H1 (cell line): Measurements from ENCODE around the gene PLD5. TPM values are rescaled to one million over a fixed set of nuclear protein-coding genes. Genes with fewer than 3 reads are reported as not detected.

Source experiments
- CTCF ChIA-PET: fragments of 300-600 bp; sonication (Branson Sonifier 250); formaldehyde crosslinking; loops from one replicate; lab custom pipeline; 2021; ENCODE audit not compliant: partially characterized antibody; lab: Charles Lee
- POLR2A ChIA-PET: fragments of 300-600 bp; sonication (Branson Sonifier 250); formaldehyde crosslinking; loops from one replicate; lab custom pipeline; 2021; ENCODE audit warnings: inconsistent platforms; ENCODE audit not compliant: partially characterized antibody; lab: Charles Lee
- DNase-seq, 2 experiments: peaks; one replicate each; pipeline versions ENCODE4 v3.0.0 to v3.0.0-alpha.2; 2010 to 2022; ENCODE audit warnings: low spot score in 2 of 2, low read depth in 1 of 2, mixed read lengths in 1 of 2
- FAIRE-seq: peaks from 2 replicates; lab custom pipeline; 2011; peaks lifted over from hg19 to GRCh38; lab: Jason Lieb, UNC
- H2AFZ ChIP-seq: 2 replicates; pipeline ENCODE4 v1.8.1; 2012; ENCODE audit warnings: low read length, inconsistent platforms
- H2AK5ac ChIP-seq: 2 replicates; pipeline ENCODE4 v1.6.1; 2013; ENCODE audit warnings: low read depth, low read length
- H2BK120ac ChIP-seq: replicated peaks from 2 replicates; pipeline ENCODE3; 2013; ENCODE audit warnings: low read depth, low read length, inconsistent platforms
- H2BK12ac ChIP-seq: 2 replicates; pipeline ENCODE4 v1.6.1; 2013; ENCODE audit warnings: low read depth, low read length
- H2BK15ac ChIP-seq: 2 replicates; pipeline ENCODE4 v1.6.1; 2013; ENCODE audit warnings: low read length
- H2BK20ac ChIP-seq: 2 replicates; pipeline ENCODE4 v1.6.1; 2013; ENCODE audit warnings: low read length
- H2BK5ac ChIP-seq: 2 replicates; pipeline ENCODE4 v1.6.1; 2013; ENCODE audit warnings: low read depth, low read length
- H3K14ac ChIP-seq: 2 replicates; pipeline ENCODE4 v1.6.1; 2013; ENCODE audit warnings: inconsistent platforms; ENCODE audit not compliant: insufficient read length
- H3K18ac ChIP-seq: 2 replicates; pipeline ENCODE4 v1.6.1; 2013; ENCODE audit warnings: low read length; ENCODE audit errors: extremely low read depth
- H3K23ac ChIP-seq: 2 replicates; pipeline ENCODE4 v1.6.1; 2013; ENCODE audit warnings: inconsistent platforms; ENCODE audit not compliant: insufficient read length
- H3K23me2 ChIP-seq: 2 replicates; pipeline ENCODE4 v1.6.1; 2013; ENCODE audit warnings: low read depth, low read length
- H3K27ac ChIP-seq: 2 replicates; pipeline ENCODE4 v1.6.1; 2011; ENCODE audit warnings: low read depth, low read length, inconsistent platforms
- H3K27me3 ChIP-seq, 4 experiments: replicated peaks in 1 of 4; 1 replicate in 1 of 4; 2 replicates in 3 of 4; pipeline versions ENCODE4 v1.6.1 to v1.8.1; 2011 to 2013; ENCODE audit warnings: low read length in 3 of 4, mild to moderate bottlenecking in 3 of 4, inconsistent platforms in 2 of 4, mixed read lengths in 2 of 4, moderate library complexity in 1 of 4; ENCODE audit not compliant: control insufficient read depth in 3 of 4, insufficient read depth in 3 of 4; ENCODE audit errors: extremely low read depth in 1 of 4
- H3K36me3 ChIP-seq, 4 experiments: 2 replicates each; pipeline versions ENCODE4 v1.6.1 to v1.8.1; 2011 to 2013; ENCODE audit warnings: mild to moderate bottlenecking in 4 of 4, low read length in 3 of 4, moderate library complexity in 2 of 4, control low read depth in 1 of 4, inconsistent platforms in 1 of 4; ENCODE audit not compliant: insufficient read depth in 4 of 4, control insufficient read depth in 2 of 4
- H3K4ac ChIP-seq: replicated peaks from 2 replicates; pipeline ENCODE3; 2013; ENCODE audit warnings: low read length, low read depth, mixed read lengths, inconsistent platforms; ENCODE audit not compliant: insufficient read length
- H3K4me1 ChIP-seq, 4 experiments: replicated peaks in 1 of 4; 1 replicate in 1 of 4; 2 replicates in 3 of 4; pipeline versions ENCODE4 v1.6.1 to v1.8.1; 2011 to 2013; ENCODE audit warnings: low read length in 3 of 4, inconsistent platforms in 2 of 4, mixed read lengths in 1 of 4; ENCODE audit not compliant: insufficient read depth in 4 of 4, control insufficient read depth in 3 of 4
- H3K4me2 ChIP-seq, 2 experiments: 2 replicates each; pipeline versions ENCODE4 v1.6.1 to v1.8.1; 2011 to 2013; ENCODE audit warnings: low read depth in 2 of 2, low read length in 2 of 2, control low read depth in 1 of 2, inconsistent platforms in 1 of 2, mild to moderate bottlenecking in 1 of 2; ENCODE audit not compliant: insufficient read depth in 1 of 2
- H3K4me3 ChIP-seq, 4 experiments: fragments of 200-600, 300-600 bp in 1 of 4; sonication (generic), shearing (Covaris generic), sonication (Bioruptor Twin) in 1 of 4; 2 replicates each; pipeline versions ENCODE4 v1.5.1 to v1.8.1; 2011 to 2016; ENCODE audit warnings: low read length in 4 of 4, low read depth in 3 of 4, control low read depth in 2 of 4, inconsistent platforms in 2 of 4, mild to moderate bottlenecking in 2 of 4, mixed read lengths in 1 of 4, moderate library complexity in 1 of 4; ENCODE audit not compliant: insufficient read depth in 2 of 4; ENCODE audit errors: extremely low read depth in 1 of 4
- H3K56ac ChIP-seq: replicated peaks from 2 replicates; pipeline ENCODE3; 2013; ENCODE audit warnings: low read depth, mild to moderate bottlenecking, mixed read lengths, low read length, inconsistent platforms; ENCODE audit not compliant: insufficient read length
- H3K79me1 ChIP-seq: 2 replicates; pipeline ENCODE4 v1.6.1; 2013; ENCODE audit warnings: low read depth, low read length, control low read depth
- H3K79me2 ChIP-seq, 2 experiments: 2 replicates each; pipeline versions ENCODE4 v1.6.1 to v1.8.1; 2012 to 2013; ENCODE audit warnings: low read length in 2 of 2, mild to moderate bottlenecking in 2 of 2, inconsistent platforms in 1 of 2; ENCODE audit not compliant: insufficient read depth in 2 of 2, control insufficient read depth in 1 of 2
- H3K9ac ChIP-seq, 4 experiments: replicated peaks in 1 of 4; 1 replicate in 1 of 4; 2 replicates in 3 of 4; pipeline versions ENCODE4 v1.6.1 to v1.8.1; 2011 to 2013; ENCODE audit warnings: low read depth in 3 of 4, low read length in 3 of 4, control low read depth in 2 of 4, mild to moderate bottlenecking in 2 of 4, moderate library complexity in 2 of 4, inconsistent platforms in 1 of 4; ENCODE audit errors: extremely low read depth in 1 of 4
- H3K9me3 ChIP-seq, 2 experiments: 2 replicates each; pipeline versions ENCODE4 v1.6.1 to v1.8.1; 2012 to 2013; ENCODE audit warnings: mild to moderate bottlenecking in 2 of 2, moderate library complexity in 2 of 2, control low read depth in 1 of 2, inconsistent platforms in 1 of 2, low read depth in 1 of 2, low read length in 1 of 2, mixed read lengths in 1 of 2; ENCODE audit not compliant: insufficient read depth in 2 of 2
- H4K20me1 ChIP-seq, 2 experiments: replicated peaks in 1 of 2; 2 replicates each; pipeline versions ENCODE3 to v1.8.1; 2011 to 2013; ENCODE audit warnings: inconsistent platforms in 2 of 2, low read length in 2 of 2, mild to moderate bottlenecking in 1 of 2; ENCODE audit not compliant: insufficient read depth in 2 of 2, control insufficient read depth in 1 of 2
- H4K5ac ChIP-seq: 2 replicates; pipeline ENCODE4 v1.6.1; 2013; ENCODE audit warnings: low read length, low read depth, mixed read lengths, inconsistent platforms; ENCODE audit not compliant: insufficient read length
- H4K8ac ChIP-seq: 2 replicates; pipeline ENCODE4 v1.8.0; 2013; ENCODE audit warnings: mild to moderate bottlenecking, moderate library complexity, low read length, inconsistent platforms; ENCODE audit not compliant: insufficient read depth; ENCODE audit errors: extremely low read depth
- H4K91ac ChIP-seq: replicated peaks from 2 replicates; pipeline ENCODE3; 2013; ENCODE audit warnings: low read length, mixed read lengths, inconsistent platforms; ENCODE audit not compliant: insufficient read length
- BRCA1 ChIP-seq: IDR thresholded peaks from 2 replicates; pipeline ENCODE4 v1.6.1; 2012; ENCODE audit warnings: low read depth, low read length, improper control_type of control experiment
- CEBPB ChIP-seq: IDR thresholded peaks from 2 replicates; pipeline ENCODE4 v1.6.1; 2012; ENCODE audit warnings: low read depth, low read length
- CREB1 ChIP-seq: IDR thresholded peaks from 2 replicates; pipeline ENCODE4 v1.6.1; 2012; ENCODE audit warnings: inconsistent platforms
- GABPA ChIP-seq: IDR thresholded peaks from 2 replicates; pipeline ENCODE4 v1.6.1; 2011; ENCODE audit warnings: mild to moderate bottlenecking, low read length, moderate library complexity, borderline replicate concordance; ENCODE audit not compliant: insufficient read depth
- JUND ChIP-seq: IDR thresholded peaks from 2 replicates; pipeline ENCODE4 v1.6.1; 2011; ENCODE audit warnings: mild to moderate bottlenecking, improper control_type of control experiment, low read length
- POLR2AphosphoS5 ChIP-seq: IDR thresholded peaks from 2 replicates; pipeline ENCODE4 v1.6.1; 2011; ENCODE audit warnings: low read depth, low read length
- WGBS, 2 experiments: shearing (Covaris generic) in 1 of 2; methylation state at CpG; one replicate each; pipeline versions ENCODE4 v1.1.6 to v1.1.7; 2013 to 2015; ENCODE audit warnings: low lambda C conversion rate in 2 of 2, mixed read lengths in 2 of 2, inconsistent platforms in 1 of 2, low coverage in 1 of 2, missing lambda C conversion rate in 1 of 2; ENCODE audit not compliant: insufficient replicate concordance in 2 of 2, insufficient coverage in 1 of 2, insufficient read length in 1 of 2; ENCODE audit errors: extremely low coverage in 1 of 2, missing lambda C conversion rate in 1 of 2; 5-methylcytosine and 5-hydroxymethylcytosine counted together
- polyA plus RNA-seq, 7 experiments: library from polyadenylated mRNA; depleted of rRNA in 3 of 7; stranded (reverse) in 5 of 7; unstranded in 2 of 7; fragments of >200 nt in 5 of 7; fragments of 200-250 nt in 2 of 7; gene quantifications; 1 replicate in 5 of 7; 2 replicates in 1 of 7; 4 replicates in 1 of 7; pipeline versions ENCODE4 v1.2.1 to v1.2.3, GENCODE V29; 2011 to 2013; ENCODE audit warnings: missing spikeins in 2 of 7, mixed read lengths in 2 of 7
- total RNA-seq: library from RNA; stranded (reverse); fragmentation: NEBNext Ultra II Directional; extraction: Animal tissue kit (Norgen Biotek cat#: 25700); gene quantifications from 2 replicates; pipeline ENCODE4 v1.2.1, GENCODE V29; 2021

The PLD5 gene
- total and polyA plus RNA-seq, 2 of the 8 experiments (the other 6 are each of a cell fraction or from before 2014, with no cell fraction given) = 0.86 to 8.5 TPM

DNA sequence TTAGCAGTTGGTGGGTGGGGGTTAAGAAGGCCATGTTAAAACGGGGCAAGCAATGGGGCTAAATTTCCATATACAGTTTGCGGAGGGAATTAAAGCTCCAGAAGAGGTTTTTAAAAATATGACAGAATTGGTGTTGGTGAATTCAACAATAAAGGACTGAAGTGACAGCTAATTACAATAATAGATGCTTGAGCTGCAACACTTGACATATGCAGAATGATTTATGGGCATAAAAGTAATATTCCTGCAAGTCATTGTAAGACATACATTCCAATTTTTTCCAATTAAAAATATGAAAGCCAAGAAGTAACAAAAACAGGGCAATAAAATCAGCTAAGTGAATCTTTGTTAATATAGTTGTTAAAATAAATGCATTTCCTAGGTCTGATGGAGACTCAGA is 323.4 kb downstream of the PLD5 start:
- H4K5ac ChIP-seq = no peak overlapping the region
- H2BK12ac ChIP-seq = no peak overlapping the region
- H3K4ac ChIP-seq = no peak overlapping the region
- no peak overlapping the region for H2BK120ac ChIP-seq
- TF ChIP-seq BRCA1 (no peak), CREB1 (no peak), CEBPB (no peak), GABPA (no peak), JUND (no peak), POLR2AphosphoS5 (no peak)
- peaks cover 0 to 11% of the 10 kb centered on the region in 2 experiments; a peak in 1 of 4 replicates for H3K9me3 ChIP-seq
- H3K9ac ChIP-seq = no peak overlapping the region
- no peak overlapping the region for H3K56ac ChIP-seq
- no peaks in the 10 kb centered on the region for H4K20me1 ChIP-seq
- H3K4me1 ChIP-seq = peaks cover 0 to 7% (median under 1%) of the 10 kb centered on the region in 4 experiments; a peak in 5 of 7 replicates
- H2BK15ac ChIP-seq = no peak overlapping the region
- no peaks in the 10 kb centered on the region for H3K79me2 ChIP-seq
- ChIA-PET CTCF (interaction anchor here (0.9 kb wide), 1 partner anchor 108 kb away, joined by 3 read pairs; no protein-coding TSS in a partner anchor), POLR2A (no interaction called here)
- no peaks in the 10 kb centered on the region; a peak in 1 of 8 replicates for H3K36me3 ChIP-seq
- 76% methylated on average over 2 of the region's 2 CpGs; no CpG with 5 or more reads in 1 of the 2 experiments for WGBS, 2 experiments
- no peak overlapping the region for H2AFZ ChIP-seq
- H3K4me2 ChIP-seq = no peak overlapping the region
- FAIRE-seq (no peak), DNase-seq (no peak)
- no peak overlapping the region for H3K23ac ChIP-seq
- no peak overlapping the region for H4K8ac ChIP-seq
- H3K23me2 ChIP-seq = no peaks in the 10 kb centered on the region
- no peak overlapping the region for H2AK5ac ChIP-seq
- no peak overlapping the region for H4K91ac ChIP-seq
- H3K27ac ChIP-seq = no peak overlapping the region
- H3K18ac ChIP-seq = no peak overlapping the region
- H3K14ac ChIP-seq = no peak overlapping the region
- no peaks in the 10 kb centered on the region for H3K79me1 ChIP-seq
- H2BK5ac ChIP-seq = no peak overlapping the region
- no peak overlapping the region for H2BK20ac ChIP-seq
- no peak overlapping the region for H3K4me3 ChIP-seq
- H3K27me3 ChIP-seq = no peaks in the 10 kb centered on the region
